HG02763 (cell line): ENCODE data around the gene UGT1A7.

Experiments
- ATAC-seq: cut with Tn5 transposase; IDR thresholded peaks from one replicate; pipeline ENCODE4 v1.9.1; 2021; ENCODE audit warnings: mild to moderate bottlenecking, moderate library complexity; ENCODE audit not compliant: unreplicated experiment

Gene UGT1A7

DNA sequence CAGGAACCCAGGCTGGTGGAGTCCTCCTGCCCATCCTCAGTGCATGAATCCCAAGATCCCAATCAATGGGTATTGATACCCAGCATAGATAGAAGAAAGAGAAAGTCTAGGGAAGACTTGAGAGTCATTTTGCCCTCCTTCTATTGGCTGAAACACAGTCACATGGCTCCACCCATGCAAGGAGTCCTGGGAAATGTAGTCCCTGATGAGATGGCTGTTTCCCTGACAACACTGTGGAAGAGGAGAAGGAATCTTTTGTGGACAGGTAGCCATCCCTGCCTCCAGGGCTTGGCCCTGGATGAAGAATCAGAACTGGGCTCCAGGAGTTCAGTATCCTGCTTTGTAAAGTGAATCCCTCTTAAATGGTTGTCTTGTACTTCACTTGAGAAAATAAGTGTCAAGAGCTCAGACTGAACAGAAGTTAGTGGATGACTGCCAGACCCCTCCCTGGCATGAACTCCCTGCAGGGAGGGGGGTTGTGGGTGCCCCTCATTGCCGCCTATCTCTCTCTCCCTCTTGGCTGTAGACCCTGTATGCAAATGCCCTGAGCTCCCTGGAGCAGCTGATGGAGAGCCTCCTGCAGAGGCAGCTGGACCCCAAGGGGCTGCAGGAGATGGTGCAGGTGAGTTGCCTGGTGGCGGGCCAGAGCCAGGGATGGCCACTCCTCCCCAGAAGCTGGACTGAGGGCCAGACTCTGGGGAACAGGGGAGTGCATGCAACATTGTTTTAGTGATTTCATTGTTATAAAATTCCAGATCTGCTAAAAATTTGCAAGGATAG is 132.5 kb downstream of the UGT1A7 start:
- no peak for ATAC-seq

DNA sequence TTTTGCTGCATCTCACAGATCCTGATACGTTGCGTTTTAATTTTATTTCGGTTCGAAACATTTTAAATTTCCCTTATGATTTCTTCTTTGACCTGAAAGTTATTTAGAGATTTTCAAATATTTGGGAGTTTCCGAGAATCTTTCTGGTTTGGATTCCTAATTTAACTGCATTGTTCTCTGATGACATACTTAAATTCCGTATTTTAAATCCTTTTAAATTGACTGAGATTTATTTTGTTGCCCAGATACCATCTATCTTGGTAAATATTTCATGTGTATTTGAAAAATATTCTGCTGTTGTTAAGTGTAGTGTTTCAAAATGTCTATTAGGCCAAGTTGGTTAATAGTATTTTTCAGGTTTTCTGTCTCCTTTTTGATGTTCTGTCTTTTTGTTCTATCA is 134.2 kb downstream of the UGT1A7 start:
- ATAC-seq = no peak

- ATAC-seq = no peak
Observed at GRCh38 chr2:233816334-233816733, 134.6 kb downstream of the UGT1A7 start.

DNA sequence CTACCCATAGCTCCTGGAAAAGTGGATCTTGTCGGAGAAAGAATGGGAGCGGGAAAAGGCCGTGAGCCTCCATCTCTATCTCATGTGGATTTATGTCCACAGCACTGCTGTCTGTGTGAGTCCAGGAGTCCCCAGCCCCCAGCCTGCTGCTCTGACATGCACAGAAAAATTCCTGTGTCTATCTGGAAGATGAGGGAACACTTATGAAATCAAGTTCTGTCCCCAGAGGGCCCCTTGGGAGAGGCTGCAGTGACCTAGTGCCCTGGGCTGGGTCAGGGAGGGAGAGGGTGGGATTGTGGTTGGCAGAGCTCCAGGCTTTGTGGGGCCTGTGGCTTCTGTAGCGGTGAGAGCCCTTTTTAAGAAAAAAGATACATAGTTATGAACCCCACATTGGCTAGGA is 135.1 kb downstream of the UGT1A7 start:
- no peak for ATAC-seq

DNA sequence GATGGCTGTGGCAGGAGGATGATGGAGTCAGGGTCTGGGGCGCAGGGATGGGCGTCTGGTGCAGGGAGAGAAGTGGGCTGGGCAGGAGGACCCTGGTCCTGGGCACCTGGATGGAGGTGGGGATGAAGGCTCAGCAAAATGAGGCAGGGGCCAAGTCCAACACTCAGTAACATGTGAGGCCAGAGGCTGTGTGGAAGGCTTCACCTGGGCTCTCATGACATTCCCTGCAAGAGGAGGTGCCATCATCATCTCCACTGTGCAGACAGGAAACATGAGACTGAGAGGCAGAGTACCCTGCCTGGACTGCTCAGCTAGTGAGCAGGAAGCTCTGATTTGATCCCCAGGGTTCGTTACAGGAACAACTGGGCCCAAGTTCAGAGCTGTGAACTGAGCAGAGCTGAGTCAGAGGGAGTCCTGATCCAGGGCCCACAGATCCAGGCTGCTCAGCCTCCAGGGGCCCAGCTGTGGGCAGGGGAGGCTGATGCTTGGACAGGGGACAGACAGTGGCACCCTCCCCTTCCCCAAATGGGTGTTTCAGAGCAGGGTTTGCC is 135.7 kb downstream of the UGT1A7 start:
- ATAC-seq = no peak

- ATAC-seq = no peak
Observed at GRCh38 chr2:233817995-233818638, 136.4 kb downstream of the UGT1A7 start.

- no peak for ATAC-seq
Observed at GRCh38 chr2:233818639-233819621, 137.2 kb downstream of the UGT1A7 start.

DNA sequence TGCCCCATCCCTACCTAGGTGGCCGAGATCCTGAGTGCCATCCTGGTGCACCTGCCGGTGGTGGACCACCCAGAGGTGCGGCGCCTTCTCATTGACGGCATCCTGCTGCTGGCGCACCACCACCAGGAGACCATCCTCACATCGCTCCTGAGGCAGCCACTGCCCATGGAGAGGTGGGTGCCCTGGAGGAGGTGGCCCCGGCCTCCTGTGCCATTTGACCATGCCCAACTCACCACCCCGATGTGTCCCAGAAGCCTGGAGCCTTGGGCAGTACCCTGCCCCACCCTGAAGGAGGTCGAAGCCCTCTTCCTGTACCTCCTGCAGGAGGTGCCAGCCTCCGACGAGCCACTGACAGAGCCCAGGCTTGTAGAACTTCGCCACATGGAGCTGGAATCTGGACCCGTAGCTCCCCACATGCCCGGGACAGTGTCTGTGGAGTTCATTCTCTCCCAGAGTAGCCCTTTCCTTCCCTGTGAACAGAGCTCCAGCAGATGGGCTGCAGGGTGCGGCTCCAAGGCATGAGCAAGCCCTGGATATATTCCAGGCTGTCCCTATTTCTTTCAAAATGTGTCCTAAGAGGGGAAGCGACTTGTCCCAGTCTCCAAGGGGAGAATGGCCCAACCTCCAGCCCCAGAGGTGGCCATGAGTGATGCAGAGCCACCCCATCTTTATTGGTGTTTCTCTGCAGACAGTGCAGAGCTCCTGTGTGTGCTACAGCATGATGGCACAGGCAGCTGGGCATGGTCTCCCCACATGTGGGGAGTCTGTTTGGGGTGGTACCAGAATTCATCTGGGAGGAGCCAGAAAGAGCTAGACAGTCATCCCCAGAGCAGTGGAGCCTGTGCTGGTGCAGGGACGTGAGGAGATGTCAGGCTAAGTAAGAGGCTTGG is 138.4 kb downstream of the UGT1A7 start:
- ATAC-seq = no peak

GRCh38 chr2:233820774-233821105 is 139.0 kb downstream of the UGT1A7 start:
- ATAC-seq = no peak

- ATAC-seq = no peak
Observed at GRCh38 chr2:233821196-233821595, 139.5 kb downstream of the UGT1A7 start.

GRCh38 chr2:233821709-233822100 is 140.0 kb downstream of the UGT1A7 start:
- ATAC-seq = no peak

DNA sequence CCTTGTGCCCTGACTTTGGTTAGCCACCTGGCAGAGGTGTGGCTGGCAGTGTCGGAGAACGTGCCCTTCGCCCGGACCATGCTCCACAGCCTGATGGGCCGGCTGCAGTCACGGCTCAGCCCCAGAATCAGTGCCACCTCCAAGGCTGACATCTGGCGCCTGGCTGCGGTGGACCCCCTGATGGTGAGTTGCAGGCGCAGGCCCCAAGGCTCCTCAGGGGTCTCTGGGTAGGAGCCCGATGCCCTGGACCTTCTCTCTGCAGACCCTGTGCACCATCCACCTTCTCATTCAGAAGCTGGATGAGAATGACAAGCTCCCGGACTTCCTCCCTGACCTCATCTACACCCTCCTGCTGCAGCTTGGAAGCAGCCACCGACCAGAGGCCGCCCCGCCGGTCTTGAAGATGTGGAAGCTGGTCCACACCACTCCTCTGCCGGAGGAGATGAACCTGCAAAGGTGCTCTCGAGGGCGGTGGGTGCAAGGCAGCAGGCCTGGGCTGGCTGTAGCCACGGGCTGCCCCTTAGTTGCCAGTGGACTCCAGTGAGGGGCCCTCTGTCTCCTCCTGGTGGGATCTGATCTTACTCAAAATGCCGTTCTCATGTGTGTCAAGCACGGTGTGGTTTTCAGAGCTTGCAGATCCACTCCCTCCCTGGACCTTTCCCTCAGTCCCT is 140.5 kb downstream of the UGT1A7 start:
- no peak for ATAC-seq
